GM21529 (cell line): ENCODE measurements around the gene EEF1AKMT3.
A peak's percentile ranks its signal among the peaks of the same experiment; 100 is the strongest.

Source experiments
- ATAC-seq: cut with Tn5 transposase; IDR thresholded peaks from one replicate; pipeline ENCODE4 v1.9.1; 2021; ENCODE audit not compliant: unreplicated experiment

The EEF1AKMT3 gene

GRCh38 chr12:57782243-57782607 lies 9.8 kb downstream of the EEF1AKMT3 start:
- ATAC-seq: peak; percentile 4

DNA sequence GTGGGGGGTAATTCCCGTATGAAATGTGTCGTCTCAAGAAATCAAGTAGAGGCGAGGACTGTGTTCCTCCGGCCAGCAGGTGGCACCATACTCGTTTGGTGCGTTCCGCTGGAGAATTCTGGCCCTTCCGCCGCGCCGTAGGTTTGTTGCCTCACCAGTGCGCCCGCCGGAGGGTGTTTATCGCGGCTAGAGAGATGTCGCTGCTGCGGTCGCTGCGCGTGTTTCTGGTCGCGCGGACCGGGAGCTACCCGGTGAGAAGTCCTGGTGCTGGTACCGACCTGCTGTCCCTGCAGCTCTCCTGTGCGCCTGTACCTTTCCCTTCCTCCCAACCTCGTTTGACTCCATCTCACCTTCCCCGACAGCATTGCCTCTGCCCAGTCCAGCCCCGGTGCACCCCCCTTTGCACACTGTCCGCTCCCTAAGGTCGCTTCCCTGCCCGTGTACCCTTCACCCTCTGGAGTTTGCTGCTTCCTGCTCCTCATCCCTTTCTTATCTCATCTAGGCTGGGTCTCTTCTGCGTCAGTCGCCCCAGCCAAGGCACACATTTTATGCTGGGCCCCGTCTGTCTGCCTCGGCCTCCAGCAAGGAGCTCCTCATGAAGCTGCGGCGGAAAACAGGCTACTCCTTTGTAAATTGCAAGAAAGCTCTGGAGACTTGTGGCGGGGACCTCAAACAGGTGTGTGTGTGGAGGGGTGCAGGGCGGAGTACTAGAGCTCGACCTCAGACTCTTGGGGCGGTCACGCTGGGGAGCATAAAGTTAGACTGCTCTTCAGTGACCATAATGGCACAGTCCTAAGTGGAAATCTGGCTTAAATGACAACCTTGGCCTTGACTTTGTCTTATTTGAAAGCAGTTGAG lies 10.4 kb downstream of the EEF1AKMT3 start, which contains the start of gene TSFM:
TSFM (plus strand) TSS at position 180 of the 858 bp plus-strand sequence; CDS start at position 195, 15 bp downstream.
- peak; percentile 84 for ATAC-seq

- ATAC-seq: no peak
Observed at GRCh38 chr12:57783466-57783801, 11.0 kb downstream of the EEF1AKMT3 start.

DNA sequence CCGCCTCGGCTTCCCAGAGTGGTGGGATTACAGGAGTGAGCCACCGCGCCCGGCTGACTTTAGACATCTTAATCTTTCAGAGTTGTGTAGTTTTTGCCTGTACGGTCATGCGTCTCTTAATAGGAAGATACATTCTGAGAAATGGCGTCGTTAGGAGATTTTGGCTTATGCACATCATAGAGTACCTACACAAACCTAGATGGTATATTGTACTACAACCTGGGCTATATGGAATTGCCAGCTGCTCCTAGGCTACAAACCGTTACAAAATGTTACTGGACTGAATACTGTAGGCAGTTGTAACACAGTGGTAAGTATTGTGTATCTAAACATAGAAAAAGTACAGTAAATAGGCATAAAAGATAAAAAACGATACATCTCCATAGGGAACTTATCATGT lies 11.4 kb downstream of the EEF1AKMT3 start:
- ATAC-seq: no peak

- no peak for ATAC-seq
Observed at GRCh38 chr12:57793920-57794319, 21.5 kb downstream of the EEF1AKMT3 start.

DNA sequence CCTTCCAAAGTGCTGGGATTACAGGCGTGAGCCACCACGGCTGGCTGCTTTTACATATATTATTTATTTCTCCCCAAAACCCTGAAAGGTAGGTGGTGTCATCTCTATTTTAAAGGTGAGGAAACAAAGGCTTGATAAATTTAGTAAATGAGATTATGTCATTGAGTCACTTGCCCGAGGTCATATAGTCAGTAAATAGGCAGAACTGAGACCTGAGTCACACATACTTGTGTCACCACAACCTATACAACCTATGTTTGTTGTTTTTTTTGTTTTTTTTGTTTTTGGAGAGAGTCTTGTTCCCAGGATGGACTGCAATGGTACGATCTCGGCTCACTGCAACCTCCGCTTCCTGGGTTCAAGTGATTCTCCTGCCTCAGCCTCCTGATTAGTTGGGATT lies 22.9 kb downstream of the EEF1AKMT3 start:
- ATAC-seq: no peak

GRCh38 chr12:57796996-57797395 lies 24.6 kb downstream of the EEF1AKMT3 start:
- ATAC-seq: no peak

DNA sequence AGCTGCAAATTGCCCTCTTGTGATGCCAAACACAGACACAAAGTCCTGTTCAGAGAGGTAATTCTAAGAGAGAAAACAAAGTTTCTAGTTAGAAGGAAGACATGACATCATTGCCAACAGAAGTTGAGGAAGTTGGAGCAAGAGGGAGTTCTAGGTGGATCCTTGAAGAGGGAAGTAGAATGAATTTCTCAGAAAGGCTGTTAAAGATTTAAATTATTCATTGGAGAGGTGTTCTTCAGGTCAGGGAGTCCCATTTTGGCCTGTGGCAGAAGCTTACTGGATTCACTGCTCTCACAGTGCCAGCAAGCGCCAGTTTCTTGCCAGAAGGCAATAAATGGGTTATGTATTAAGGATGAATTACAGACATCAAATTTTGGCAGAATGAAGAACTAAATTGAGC lies 25.5 kb downstream of the EEF1AKMT3 start:
- ATAC-seq: no peak

DNA sequence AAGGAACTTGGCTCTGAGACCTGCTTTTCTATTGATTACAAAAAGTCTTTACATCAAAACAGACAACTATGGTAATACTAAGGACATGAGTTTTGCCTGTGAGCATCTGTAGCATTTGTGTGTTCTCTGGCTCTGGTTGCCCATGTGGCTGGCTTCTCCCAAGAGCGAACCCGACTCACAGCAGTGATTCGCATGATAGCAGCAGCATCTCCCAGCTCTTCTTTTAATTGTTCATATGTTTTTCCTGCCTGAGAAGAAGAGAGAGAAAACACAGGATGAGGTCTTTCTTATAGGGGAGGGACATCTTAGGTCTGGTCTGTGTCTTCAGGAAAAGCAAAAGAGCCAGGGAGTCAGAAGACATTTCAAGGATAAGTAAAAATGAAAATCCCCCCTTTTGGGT lies 28.6 kb downstream of the EEF1AKMT3 start:
- ATAC-seq: no peak

DNA sequence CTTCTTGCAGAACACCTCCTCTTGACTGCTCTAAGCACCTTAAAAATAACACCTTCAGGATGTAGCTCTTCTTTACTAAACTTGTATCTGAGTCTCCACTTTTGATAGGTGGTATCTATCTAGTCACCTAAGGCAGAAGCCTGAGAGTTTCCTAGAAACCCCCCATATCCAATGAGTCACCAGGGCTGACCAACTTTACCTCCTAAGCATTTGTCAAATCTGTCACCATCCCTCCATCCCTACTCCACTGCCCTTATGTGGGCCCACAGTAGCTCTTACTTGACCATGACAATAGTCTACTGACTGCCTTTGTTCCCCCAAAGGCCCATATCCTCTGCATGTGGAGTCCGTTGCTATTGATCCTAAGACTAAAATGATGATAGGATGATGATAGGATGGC lies 30.2 kb downstream of the EEF1AKMT3 start:
- no peak for ATAC-seq

DNA sequence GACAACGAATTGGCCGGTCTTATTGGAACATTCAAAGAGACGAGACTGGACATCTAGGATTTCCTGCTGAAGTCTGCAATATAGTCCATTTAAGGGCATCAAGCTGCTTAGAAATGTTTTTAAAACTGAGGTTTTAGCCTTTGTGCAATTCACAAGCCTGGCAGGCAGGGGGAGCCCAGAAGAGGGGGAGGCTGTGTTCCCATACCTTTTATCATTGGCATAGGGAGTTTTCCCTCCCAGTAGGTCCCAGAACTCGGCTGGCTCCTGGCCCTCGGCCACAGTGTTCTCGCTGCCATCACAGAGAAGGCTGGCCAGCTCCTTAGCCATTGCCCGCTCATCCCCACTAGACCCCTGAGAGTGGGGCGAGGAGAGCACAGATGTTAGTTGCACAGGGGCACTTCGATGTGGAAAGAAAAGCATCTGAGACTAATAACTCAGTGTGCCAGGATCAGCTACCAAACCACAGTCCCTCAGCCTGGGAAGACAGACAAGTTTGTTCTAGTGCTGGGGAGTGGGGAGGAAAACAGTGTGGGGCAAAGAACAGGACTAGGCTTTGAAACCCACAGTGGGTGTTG lies 31.0 kb downstream of the EEF1AKMT3 start:
- no peak for ATAC-seq

GRCh38 chr12:57806677-57807076 lies 34.3 kb downstream of the EEF1AKMT3 start:
- no peak for ATAC-seq

- no peak for ATAC-seq
Observed at GRCh38 chr12:57807285-57807684, 34.9 kb downstream of the EEF1AKMT3 start.

- ATAC-seq: no peak
Observed at GRCh38 chr12:57808351-57808750, 35.9 kb downstream of the EEF1AKMT3 start.

- no peak for ATAC-seq
Observed at GRCh38 chr12:57809425-57809824, 37.0 kb downstream of the EEF1AKMT3 start.

- ATAC-seq: no peak
Observed at GRCh38 chr12:57810450-57810849, 38.0 kb downstream of the EEF1AKMT3 start.

- no peak for ATAC-seq
Observed at GRCh38 chr12:57811028-57811755, 38.8 kb downstream of the EEF1AKMT3 start.

DNA sequence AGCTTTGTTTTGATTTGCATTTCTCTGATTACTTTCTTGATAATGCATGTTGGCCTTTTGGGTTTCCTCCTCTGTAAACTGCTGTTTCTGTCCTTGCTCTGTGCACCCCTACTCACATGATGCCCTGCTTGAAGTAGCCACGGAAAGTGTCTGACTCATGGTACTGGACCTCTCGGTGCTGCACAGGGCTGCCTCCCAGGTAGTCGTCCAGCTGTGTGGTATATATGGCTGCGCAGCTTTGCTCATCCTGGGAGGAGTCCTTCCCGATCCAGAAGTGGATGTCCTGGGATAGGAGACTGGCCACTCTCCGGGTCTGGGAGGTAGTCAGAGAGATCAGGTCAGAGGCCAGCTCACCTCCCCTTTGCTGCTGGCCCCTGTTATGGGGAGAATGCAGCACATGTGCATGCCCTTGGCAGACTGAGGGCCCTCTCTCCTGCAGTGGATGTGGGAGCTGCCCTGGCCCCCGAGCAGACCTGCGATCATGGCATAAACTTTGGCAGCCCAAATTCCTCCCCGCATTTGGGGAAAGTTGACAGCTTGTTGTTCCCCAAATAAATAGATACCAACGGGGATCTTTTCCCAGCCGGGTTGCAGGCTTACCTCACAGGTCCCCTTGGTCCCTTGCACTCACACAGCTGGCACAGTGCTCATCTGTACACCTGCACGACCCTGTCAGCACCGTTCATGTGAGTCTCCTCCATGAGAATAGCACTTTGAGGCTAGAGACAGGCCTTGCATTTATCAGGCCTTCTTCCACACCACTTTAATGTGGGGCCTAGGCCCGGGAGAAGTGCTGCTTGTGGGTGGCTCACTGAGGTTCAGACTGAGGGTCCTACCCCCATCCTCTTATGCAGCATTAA lies 40.9 kb downstream of the EEF1AKMT3 start:
- ATAC-seq: no peak

- no peak for ATAC-seq
Observed at GRCh38 chr12:57813971-57814772, 41.8 kb downstream of the EEF1AKMT3 start.
